Tibial artery (tissue), 4 donors: ENCODE measurements around the gene FGGY.

Experiments
- DNase-seq, 2 donors: peaks; one replicate each; pipeline ENCODE4 v3.0.0-alpha.2; 2019
- H3K27ac ChIP-seq, 2 donors: fragments of 200-600 bp; sonication (generic) in 1 of 2; 1 replicate in 1 of 2; 2 replicates in 1 of 2; pipeline ENCODE4 v1.5.1; 2018 to 2019; ENCODE audit warnings: mild to moderate bottlenecking in 1 of 2
- H3K27me3 ChIP-seq, 2 donors: fragments of 200-600 bp; sonication (generic) in 1 of 2; one replicate each; pipeline versions ENCODE4 v1.5.1 to v1.6.0; 2016 to 2019
- H3K36me3 ChIP-seq, 3 donors: fragments of 200-600 bp; sonication (generic) in 2 of 3; one replicate each; pipeline ENCODE4 v1.5.1; 2016 to 2019; ENCODE audit warnings: mild to moderate bottlenecking in 2 of 3
- H3K4me1 ChIP-seq, 4 donors: fragments of 200-600 bp; sonication (generic) in 2 of 4; 1 replicate in 3 of 4; 2 replicates in 1 of 4; pipeline ENCODE4 v1.5.1; 2016 to 2019
- H3K4me3 ChIP-seq, 2 donors: fragments of 200-600 bp; sonication (generic) in 1 of 2; 1 replicate in 1 of 2; 2 replicates in 1 of 2; pipeline ENCODE4 v1.5.1; 2018 to 2019; ENCODE audit warnings: mild to moderate bottlenecking in 2 of 2
- H3K9me3 ChIP-seq, 3 donors: fragments of 200-600 bp; sonication (generic) in 1 of 3; one replicate each; pipeline ENCODE4 v1.5.1; 2016 to 2019
- intact Hi-C: fragments of 100-400 bp; cut with DNase I; formaldehyde crosslinking; loops from one replicate; pipeline ENCODE4 v1.15.0; 2023; ENCODE audit warnings: low total_unique reads
- TF ChIP-seq, protein P1 (sequence below), 2 experiments: fragments of 200-600 bp in 1 of 2; fragments of 450-650 bp in 1 of 2; IDR thresholded peaks; one replicate each; pipeline ENCODE4 v1.5.1; 2017 to 2019; ENCODE audit warnings: antibody characterized with exemption in 2 of 2, mild to moderate bottlenecking in 1 of 2, moderate library complexity in 1 of 2

Gene FGGY

DNA sequence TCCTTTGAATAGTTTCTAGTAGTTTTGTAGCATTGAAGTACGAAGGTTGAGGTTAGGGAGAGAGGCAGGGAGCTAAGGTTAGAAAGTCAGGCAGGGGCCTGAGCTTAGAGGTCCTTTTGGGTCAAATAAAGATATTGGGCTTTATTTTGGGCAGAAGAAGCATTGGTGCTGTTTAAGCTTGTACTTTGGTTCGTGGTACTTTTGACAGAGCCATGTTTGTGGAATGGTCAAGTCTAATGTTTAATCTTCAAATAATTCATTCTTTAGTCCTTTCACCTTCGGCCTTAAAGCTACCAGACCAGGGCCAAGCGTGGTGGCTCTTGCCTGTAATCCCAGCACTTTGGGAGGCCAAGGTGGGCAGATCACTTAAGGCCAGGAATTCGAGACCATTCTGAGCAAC, 12.5 kb downstream of the FGGY start:
- DNase-seq: no peak
- intact Hi-C loops: loop anchor here (10.0 kb wide), 1 partner anchor 385 kb away; no protein-coding TSS in a partner anchor
- peaks cover 0 to 12% (median 4%) of the 10 kb centered on the region in 3 donors for H3K9me3 ChIP-seq
- H3K27ac ChIP-seq: no peak overlapping the region
- H3K4me3 ChIP-seq: no peak overlapping the region
- TF ChIP-seq, protein P1, sequence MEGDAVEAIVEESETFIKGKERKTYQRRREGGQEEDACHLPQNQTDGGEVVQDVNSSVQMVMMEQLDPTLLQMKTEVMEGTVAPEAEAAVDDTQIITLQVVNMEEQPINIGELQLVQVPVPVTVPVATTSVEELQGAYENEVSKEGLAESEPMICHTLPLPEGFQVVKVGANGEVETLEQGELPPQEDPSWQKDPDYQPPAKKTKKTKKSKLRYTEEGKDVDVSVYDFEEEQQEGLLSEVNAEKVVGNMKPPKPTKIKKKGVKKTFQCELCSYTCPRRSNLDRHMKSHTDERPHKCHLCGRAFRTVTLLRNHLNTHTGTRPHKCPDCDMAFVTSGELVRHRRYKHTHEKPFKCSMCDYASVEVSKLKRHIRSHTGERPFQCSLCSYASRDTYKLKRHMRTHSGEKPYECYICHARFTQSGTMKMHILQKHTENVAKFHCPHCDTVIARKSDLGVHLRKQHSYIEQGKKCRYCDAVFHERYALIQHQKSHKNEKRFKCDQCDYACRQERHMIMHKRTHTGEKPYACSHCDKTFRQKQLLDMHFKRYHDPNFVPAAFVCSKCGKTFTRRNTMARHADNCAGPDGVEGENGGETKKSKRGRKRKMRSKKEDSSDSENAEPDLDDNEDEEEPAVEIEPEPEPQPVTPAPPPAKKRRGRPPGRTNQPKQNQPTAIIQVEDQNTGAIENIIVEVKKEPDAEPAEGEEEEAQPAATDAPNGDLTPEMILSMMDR (IDR thresholded peaks at IDR 0.05): no peak
- H3K4me1 ChIP-seq: no peaks in the 10 kb centered on the region
- no peaks in the 10 kb centered on the region for H3K36me3 ChIP-seq
- H3K27me3 ChIP-seq: no peaks in the 10 kb centered on the region

DNA sequence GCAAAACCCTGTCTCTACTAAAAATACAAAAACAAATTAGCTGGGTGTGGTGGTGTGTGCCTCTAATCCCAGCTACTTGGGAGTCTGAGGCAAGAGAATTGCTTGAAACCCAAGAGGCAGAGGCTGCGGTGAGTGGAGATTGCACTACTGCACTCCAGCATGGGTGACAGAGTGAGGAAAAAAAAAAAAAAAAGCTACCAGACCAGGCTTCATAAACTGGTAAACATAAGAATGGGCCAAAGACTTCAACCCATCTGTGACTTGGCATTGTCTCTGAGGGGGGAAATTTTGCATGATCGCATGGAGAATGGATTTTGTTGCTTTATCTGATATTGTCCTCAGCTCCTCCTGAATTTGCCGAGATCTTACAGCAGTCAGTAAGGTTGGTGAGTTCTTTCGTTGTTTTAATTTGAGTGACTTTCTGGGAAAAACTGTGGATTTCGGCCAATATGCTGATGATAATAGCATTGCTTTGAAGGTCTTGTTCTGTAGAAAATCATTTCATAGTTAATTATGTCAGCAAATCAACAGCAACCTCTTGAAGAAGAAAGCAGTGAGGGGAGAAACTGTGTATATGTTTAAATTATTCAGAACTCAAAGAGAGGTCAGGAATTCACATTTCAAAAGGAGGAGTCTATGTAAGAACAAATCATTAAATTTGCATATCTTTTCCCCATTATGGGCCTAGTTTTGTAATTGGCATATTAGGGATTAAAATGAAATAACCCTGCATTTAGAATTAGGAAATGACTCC, 13.1 kb downstream of the FGGY start:
- no peak overlapping the region for H3K4me3 ChIP-seq
- H3K9me3 ChIP-seq: peaks cover 0 to 10% (median 4%) of the 10 kb centered on the region in 3 donors
- TF ChIP-seq, protein P1 (IDR thresholded peaks at IDR 0.05): no peak
- intact Hi-C loops: loop anchor here (10.0 kb wide), 1 partner anchor 385 kb away; no protein-coding TSS in a partner anchor
- no peak for DNase-seq
- H3K27me3 ChIP-seq: no peaks in the 10 kb centered on the region
- H3K4me1 ChIP-seq: no peaks in the 10 kb centered on the region
- no peak overlapping the region for H3K27ac ChIP-seq
- H3K36me3 ChIP-seq: no peaks in the 10 kb centered on the region

DNA sequence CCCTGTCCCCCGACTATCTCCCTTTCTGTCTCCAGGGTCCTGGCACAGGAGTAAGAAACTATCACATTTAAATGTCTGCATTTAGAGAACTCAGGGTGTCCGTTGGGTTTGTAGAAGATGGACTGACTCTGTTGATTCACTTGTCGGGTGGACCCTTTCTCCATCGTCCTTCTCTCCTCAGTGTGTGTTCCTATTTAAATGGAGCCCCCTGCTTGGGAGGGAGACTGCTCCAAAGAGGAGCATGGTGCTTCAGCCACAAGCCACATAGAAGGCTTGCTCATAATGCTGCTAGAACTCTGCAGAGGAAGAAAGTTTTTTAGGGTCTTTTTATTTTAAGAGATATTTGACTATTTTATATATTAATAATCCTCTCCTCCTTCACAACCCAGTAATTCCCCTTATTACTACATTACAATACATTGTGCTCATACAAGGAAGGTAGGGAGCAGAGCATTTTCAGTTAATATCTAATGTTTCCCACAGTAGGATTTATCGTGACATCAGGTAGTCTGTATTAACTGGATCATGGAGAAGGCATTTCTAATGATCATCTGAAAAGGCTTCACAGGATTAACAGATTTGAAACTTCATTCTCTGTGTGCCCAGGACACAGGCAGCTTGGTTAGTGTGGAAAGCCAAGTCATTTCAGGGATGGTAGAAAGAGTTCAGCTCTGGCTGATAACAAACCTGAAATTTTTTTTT, 13.8 kb downstream of the FGGY start:
- TF ChIP-seq, protein P1 (IDR thresholded peaks at IDR 0.05): no peak
- intact Hi-C loops: no loop called here
- H3K4me3 ChIP-seq: no peak overlapping the region
- H3K27me3 ChIP-seq: no peaks in the 10 kb centered on the region
- H3K4me1 ChIP-seq: peaks cover 0 to 1% (median 0%) of the 10 kb centered on the region in 4 donors
- no peak overlapping the region for H3K27ac ChIP-seq
- no peaks in the 10 kb centered on the region for H3K36me3 ChIP-seq
- DNase-seq: no peak
- peaks cover 0 to 3% (median under 1%) of the 10 kb centered on the region in 3 donors for H3K9me3 ChIP-seq

DNA sequence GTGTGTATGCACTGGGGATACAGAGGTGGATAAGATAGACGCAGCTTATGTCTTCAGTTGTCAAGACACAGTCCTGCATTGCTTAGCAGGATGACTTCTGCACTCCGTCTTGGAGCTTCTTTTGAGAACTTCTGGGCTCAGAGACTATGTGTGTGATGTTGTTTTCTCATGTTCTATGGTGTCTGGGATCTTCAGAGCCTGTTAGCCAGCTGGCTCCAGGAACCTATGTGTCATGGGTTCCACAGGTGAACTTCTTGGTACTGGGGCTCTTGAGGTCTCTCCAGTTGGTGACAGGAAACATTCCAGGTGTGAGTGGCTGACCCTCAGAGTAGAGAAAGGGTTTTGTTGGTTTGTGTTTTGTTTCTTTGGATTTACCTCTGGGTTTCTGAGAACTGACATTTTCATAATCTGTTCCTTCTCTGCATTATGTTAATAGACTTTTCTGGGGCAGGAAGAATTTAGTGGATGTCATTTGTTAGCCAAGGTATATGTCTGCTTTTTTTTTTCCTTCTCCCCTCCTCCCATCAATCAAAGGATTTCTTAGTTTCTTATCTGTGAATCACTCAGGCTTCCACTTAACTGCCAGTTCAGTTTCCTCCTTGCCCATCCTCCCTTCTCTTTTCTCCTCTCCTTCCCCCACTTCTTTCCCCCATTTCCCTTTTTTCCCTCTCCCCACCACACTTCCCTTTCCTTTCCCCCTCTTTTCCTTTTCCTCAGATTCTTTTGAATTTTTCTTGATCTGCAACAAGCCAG, 18.1 kb downstream of the FGGY start:
- peaks cover 0 to 18% (median 7%) of the 10 kb centered on the region in 4 donors for H3K4me1 ChIP-seq
- no peak overlapping the region for H3K27ac ChIP-seq
- H3K36me3 ChIP-seq: no peaks in the 10 kb centered on the region
- TF ChIP-seq, protein P1 (IDR thresholded peaks at IDR 0.05): no peak
- H3K27me3 ChIP-seq: no peaks in the 10 kb centered on the region
- H3K4me3 ChIP-seq: no peak overlapping the region
- no peaks in the 10 kb centered on the region for H3K9me3 ChIP-seq
- intact Hi-C loops: no loop called here
- no peak for DNase-seq

DNA sequence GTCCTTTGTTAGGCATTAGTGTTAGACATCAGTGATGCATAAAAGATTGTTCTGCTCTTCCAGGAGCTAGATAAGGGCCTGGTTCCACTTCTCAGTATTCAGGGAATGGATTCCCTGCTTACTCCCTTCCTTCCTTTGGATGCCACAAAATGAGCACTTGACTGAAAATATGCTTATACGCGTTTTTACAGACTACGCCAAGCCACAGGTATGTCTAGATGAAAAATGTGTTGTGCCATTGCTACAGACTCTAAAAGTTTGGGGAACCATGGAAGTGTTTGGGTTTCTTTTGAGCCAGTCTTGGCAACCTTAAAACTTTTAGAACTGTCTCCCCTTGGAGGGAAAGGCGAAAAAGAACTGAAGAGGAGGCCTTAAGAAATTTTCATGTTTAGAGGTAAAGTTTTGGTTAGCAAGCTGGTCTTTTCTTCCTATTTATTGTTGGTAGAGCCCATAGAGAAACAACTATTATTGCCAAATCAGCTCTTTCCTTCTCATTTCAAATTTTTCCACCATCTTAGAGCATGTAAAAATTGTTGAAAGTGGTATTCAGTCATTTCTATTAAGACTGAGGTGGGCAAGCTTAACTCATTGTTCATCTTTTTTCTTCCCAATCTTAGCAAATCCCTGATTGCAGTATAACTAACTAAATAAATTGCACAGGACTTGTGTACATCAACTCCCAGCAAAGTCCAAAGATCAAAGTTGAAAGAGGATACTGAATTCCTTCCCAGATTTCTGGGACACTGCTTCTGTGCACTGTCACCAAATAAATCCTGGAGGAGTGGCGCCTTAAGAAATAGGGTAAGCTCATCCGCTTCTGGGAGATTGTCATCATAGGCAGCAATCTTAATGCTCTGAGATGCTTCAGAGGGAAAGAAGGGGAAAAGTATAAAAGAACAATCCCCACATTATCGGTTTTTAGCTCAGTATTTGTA, 18.9 kb downstream of the FGGY start:
- intact Hi-C loops: no loop called here
- peak overlapping the region in 1 of 2 donors; percentile 42 for H3K4me3 ChIP-seq
- DNase-seq: no peak

More for the DNA sequence above, 18.9 kb downstream of the FGGY start:
- peaks cover 0 to 18% (median 7%) of the 10 kb centered on the region in 4 donors for H3K4me1 ChIP-seq
- H3K27me3 ChIP-seq: no peaks in the 10 kb centered on the region
- H3K9me3 ChIP-seq: no peaks in the 10 kb centered on the region
- H3K36me3 ChIP-seq: no peaks in the 10 kb centered on the region
- H3K27ac ChIP-seq: peak overlapping the region; percentile 44 to 54
- TF ChIP-seq, protein P1 (IDR thresholded peaks at IDR 0.05): no peak
